HUDEP-2 (cell line): ENCODE measurements around the gene TMEM167B.
"Not testable (repeated sequence)": the region's sequence is repeated elsewhere in the genome, so short reads cannot be mapped to it uniquely, and the experiment has no call there.

ENCODE experiments used
- DNase-seq, 76 experiments: peaks; one replicate each; lab custom pipeline; 2025; ENCODE audit not compliant: unreplicated experiment in 76 of 76; lab: John Stamatoyannopoulos, UW

TMEM167B gene

DNA sequence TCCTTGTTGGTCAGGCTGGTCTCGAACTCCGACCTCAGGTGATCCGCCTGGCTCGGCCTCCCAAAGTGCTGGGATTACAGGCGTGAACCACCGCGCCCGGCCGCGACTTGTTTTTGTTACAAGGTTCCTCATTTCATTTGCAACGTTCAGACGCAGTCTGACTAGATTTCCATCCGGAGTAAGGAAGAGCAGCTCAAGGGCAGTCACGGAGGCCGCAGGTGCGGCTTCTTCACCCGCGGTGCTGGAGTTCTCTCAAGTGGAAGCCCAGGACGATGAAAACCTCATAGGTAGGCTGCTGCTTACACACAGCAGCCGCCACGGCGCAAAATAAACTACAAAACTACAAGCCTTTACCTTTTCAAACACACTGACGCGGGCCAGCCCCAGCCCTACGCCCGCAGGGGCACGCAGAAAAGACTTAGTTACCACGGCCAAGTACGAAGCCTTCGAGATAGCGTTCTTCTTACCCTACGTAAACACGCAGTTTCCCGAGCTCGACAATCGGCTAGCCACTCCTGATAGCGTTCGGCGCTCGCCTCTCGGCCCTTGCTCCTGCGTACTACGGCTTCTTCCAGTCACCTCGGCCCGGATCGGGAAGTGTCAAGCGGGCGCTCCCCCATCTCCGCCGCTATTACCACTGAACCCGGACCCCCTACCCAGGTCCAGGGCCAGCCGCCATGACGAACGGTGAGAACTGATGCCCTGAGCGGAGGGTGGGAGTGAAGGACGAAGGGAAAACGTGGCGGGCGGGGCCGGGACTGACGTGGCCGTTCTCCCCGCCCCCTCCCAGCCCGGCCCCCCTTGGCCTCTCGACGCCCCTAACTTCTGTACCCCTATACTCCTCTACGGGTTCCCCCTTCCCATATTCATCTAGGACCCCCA lies at the start of gene TMEM167B:
TMEM167B (plus strand) TSS at position 569 of the 882 bp plus-strand sequence; CDS start at position 678, 109 bp downstream.
- peak in 75 of 76 experiments; percentile 23 to 90 (median 80) for DNase-seq

DNA sequence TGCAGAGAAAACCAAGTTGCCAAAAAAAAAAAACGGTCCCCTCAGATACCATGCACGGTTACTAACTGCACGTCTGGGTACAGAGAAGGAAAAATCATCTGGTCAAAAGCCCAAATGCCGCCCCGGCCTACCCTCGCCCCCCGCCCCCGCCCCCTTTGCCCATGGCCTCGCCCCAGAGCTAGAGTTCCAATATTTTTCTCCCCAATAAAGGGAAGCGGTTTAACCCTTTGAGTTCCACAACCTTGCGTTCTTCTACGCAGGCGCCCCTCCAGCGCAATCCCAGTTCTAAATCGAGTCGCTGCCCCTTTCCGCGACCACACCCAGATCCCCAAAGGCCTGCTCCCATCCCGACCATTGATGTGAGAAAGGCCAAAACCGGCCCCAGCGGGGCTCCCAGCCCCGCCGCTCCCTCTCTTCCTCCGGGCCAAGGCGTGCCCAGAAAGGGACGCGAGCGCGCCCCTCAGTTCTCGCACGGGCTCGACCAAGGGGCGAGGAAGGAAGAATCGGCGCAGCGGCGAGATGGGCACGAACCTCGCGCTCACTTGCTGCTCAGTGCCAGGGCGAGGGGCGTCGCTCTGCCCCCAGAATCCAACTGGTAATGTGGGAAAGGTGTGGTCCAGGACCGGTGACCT lies 49.5 kb upstream of the TMEM167B start:
- peak in 8 of 76 experiments; percentile 5 to 43 (median 22) for DNase-seq

DNA sequence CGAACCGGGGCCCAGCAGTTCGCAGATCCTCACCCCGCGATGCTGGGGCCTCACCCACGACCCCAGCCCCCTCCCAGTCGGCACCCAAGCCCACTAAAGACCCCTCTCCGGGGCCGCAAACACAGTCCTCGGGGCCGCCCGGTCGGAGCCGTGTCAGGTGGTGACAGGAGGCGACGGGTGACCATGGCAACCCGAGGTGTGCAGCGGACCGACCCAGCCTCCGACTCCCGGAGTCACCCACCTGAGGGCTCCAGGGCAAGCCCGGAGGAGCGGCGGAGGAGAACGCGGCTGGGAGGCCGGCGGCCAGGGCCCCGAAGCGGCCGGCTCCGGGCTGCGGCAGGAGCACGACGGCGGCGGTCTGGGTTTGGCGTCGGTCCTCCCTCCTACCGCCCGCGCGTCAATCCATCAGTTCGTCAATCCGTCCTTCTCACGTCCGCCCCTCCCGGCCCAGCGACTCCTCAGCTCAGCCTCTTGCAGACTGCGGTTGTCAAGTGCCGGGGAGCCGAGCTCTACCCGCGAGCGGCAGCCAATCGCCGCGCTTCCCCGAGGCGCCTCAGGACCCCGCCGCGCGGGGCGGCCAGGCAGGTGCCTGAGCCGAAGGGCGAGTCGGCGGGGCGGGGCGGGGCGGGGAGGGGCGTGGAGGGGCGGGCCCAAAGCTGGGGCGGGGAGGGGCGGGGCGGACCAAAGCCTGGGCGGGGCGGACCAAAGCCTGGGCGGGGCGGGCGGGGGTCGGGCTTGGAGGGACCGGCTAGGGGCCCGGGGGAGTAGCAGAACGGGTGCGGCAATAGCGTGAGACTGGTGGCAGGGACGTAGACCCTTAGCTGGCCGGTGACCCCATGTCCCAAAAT lies 48.7 kb upstream of the TMEM167B start, which contains the start of gene WDR47:
WDR47 (minus strand) TSS at position 482 of the 848 bp plus-strand sequence. CDS start 18,590 bp downstream, outside the sequence.
- DNase-seq, result peak; percentile 23 to 97 (median 92)

DNA sequence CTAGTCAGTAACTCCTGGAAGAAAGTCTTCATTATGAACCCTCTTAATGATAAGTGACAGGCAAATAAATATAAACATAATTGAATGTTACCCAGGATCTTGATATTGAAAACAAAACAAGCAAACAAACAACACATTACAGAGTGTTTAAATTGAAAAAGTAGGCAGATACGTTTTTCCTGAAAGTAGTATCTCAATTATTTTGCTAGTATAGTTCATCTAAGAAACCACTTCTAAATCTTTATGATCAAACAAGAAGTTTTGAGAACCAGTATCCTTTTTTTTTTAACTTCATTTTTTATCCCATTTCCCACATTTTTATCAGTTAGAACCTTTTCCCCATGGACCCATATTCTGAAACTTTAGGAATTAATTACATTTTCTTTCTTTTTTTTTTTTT lies 45.0 kb upstream of the TMEM167B start:
- no peak for DNase-seq

DNA sequence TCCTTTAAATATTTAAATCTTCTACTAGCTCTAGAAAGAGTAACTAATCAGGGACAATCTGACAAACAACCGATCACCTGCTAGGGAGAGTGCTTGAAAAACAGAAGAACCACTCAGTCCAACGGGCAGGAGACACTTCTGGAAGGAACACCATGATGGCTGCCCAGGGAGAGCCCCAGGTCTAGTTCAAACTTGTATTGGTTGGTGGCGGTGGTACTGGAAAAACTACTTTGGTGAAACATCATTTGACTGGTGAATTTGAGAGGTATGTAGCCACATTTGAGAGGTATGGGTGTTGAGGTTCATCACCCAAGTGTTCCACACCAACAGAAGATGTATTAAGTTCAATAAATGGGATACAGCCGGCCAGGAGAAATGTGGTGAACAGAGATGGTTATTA lies 43.9 kb upstream of the TMEM167B start:
- no peak for DNase-seq

DNA sequence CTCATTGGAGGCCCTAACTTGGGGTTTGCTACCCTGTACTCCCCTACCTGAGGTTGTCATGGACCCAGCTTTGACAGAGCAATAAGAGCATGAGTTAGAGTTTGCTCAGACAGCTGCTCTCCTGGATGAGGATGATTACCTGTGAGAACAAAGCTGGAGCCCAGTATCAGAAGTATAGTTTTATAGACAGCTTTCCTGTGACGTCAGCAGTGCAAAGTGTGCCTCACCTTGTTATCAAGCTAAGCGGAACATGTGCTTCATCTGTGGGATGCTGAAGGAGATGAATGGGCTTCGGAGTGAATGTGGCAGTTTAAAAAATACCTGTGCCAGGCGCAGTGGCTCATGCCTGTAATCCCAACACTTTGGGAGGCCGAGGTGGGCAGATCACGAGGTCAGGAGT lies 43.2 kb upstream of the TMEM167B start:
- no peak for DNase-seq

DNA sequence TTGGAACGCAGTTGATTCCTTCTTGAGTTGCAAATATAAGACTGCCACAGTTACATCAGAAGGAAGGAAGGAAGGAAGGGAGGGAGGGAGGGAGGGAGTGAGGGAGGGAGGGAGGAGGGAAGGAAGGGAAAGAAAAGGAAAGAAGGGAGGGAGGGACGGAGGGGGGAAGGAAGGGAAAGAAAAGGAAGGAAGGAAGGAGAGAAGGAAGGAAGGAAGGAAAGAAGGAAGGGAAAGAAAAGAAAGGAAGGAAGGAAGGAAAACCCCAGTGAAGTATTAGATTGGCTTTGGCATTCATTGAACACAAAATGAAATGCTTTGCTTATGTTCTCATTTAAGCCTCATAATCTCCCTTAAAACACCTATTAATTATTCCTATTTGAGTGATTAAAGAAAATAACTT lies 42.2 kb upstream of the TMEM167B start:
- no peak for DNase-seq

DNA sequence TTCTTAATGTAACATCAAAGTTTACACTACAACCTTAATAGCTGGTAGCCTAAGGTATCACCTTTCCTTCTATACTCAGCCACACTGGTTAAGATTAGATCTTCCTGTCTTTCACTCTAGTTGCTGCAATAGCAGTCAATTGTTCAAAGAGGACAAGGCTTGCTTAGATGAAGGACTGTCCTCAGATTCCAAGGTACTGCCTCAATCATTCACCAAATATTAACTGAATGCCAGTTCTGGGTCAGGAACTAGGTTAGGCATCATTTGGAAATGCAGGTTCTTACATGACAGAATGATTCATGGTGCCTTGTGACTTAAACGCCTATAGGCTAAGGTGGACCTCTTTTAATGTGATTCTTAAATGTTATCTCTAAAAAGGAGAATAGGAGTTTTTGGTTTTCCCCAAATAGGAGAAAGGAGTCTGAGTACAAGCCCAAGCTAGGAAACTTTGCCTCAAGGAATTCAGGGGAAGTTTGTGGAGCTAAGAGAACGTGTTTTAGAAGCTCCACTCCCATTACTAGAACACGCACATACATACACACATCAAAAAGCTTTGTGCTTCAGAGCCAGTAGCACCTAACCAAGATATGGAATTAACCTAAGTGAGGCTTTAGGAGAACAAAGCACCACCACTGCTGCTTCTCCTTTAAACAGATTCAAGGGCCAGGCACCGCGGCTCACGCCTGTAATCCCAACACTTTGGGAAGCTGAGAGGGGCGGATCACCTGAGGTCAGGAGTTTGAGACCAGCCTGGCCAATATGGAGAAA lies 40.2 kb upstream of the TMEM167B start:
- DNase-seq, result no peak

DNA sequence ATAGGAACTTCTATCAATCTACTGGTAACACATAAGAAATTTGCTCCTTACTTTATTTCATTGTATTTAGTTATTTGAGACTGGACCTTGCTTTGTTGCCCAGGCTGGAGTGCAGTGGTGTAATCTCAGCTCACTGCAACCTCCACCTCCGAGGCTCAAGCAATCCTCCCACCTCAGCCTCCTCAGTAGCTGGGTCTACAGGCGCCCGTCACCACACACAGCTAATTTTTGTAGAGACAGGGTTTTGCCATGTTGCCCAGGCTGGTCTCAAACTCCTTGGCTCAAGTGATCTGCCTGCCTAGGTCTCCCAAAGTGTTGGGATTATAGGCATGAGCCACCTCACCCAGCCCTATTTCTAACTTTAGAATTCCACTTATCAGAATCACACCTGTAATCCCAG lies 38.4 kb upstream of the TMEM167B start:
- not testable (repeated sequence) for DNase-seq

DNA sequence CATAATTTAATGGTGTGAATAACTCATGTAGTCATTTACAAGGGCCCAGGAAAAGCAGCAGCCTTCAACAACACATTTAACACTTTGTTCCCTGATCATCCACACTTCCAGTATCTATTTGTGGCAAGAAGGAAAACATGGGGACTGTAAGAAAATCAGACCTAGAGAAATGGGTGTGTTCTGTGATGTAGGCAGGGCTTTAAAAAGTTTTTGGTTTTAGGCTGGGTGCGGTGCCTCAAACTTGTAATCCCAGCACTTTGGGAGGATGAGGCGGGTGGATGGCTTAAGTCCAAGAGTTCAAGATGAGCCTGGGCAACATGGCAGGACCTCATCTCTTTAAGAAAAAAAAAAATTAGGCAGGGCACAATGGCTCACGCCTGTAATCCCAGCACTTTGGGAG lies 34.5 kb upstream of the TMEM167B start:
- DNase-seq, result peak in 1 of 76 experiments; percentile 3

DNA sequence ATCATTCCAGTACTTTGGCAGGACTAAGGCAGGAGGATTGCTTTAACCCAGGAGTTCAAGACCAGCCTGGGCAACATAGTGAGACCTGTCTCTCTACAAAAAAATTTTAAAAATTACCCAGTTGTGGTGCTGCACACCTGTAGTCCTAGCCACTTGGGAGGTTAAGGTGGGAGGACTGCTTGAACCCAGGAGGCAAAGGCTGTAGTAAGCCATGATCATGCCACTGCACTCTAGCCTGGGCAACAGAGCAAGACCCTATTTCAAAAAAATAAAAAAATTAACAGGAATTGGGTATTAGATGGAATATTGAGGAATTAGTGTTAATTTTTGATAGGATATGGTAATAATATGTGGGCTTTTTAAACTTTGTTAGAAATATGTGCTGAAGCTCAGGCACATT lies 31.5 kb upstream of the TMEM167B start:
- DNase-seq, result no peak

DNA sequence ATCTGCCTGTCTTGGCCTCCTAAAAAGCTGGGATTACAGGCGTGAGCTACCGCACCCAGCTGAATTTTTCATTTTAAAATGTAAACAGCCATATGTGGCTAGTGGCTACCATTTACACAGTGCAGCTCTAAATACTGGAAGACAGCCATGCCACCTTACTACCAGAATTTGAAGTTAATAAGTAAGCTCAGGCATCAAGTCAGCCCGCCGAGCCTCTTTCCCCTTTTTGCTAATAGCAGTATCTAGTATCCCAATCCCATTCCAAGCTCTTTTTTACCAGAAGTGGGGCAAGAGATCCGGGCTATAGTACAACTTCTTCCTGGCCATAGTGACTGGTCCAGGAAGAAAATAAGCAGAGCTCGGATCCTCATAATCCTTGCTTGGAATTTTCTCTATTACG lies 29.9 kb upstream of the TMEM167B start:
- no peak for DNase-seq

DNA sequence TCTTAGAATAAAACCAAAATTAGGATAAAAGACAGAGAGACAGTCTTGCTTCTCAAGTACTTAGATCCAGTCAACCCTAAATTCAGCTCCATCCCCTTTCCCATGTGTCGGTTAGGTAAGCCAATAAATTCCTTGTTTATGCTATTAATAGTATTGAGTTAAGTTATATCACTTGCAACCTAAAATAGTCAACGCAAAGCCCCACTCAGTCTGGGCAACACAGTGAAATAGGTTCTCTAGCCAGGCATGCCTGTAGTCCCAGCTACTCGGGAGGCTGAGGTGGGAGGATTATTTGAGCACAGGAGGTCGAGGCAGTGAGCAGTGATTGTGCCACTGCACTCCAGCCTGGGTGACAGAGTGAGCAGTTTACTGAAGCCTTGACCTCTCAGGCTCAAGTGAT lies 29.4 kb upstream of the TMEM167B start:
- no peak for DNase-seq

DNA sequence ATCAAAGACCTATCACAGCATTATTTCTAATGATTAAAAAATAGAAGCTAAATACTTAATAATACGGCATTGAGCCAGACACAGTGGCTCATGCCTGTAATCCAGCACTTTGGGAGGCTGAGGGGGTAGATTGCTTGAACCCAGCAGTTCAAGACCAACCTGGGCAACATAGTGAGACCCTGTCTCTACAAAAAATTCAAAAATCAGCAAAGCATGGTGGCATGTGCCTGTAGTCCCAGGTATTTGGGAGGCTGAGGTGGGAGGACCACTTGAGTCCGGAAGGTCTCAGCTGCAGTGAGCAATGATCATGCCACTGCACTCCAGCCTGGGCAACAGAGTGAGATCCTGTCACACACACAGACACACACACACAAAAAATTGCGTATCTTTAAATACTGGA lies 25.4 kb upstream of the TMEM167B start:
- no peak for DNase-seq

DNA sequence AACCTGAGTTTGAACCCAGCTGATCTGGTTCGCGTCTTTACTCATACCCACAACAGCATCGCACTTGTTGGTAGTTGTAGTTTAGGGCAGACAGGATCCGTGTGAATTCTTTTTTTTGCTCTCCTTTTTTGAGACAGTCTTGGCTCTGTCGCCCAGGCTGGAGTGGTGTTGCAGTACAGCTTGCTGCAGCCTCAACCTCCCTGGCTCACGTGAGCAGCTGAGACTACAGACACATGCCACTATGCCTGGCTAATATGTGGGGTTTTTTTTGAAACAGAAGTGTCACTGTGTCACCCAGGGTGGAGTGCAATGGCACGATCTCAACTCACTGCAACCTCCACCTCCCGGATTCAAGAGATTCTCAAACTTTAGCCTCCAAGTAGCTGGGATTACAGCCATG lies 22.7 kb upstream of the TMEM167B start:
- no peak for DNase-seq

DNA sequence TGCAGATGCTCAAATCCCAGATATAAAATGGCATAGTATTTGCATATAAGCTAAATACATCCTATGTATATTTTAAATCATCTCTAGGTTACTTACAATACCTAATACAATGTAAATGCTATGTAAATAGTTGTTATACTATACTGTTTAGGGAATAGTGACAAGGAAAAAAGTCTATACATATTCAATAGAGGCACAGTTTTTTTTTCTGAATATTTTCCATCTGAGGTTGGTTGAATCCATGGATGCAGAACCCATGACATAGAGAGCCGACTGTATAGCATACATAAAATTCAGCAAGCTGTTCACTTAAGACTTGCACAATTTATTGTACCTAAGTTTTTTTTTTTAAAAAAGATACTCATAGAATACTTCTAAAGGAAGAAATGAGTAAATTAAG lies 21.3 kb upstream of the TMEM167B start:
- DNase-seq, result no peak

DNA sequence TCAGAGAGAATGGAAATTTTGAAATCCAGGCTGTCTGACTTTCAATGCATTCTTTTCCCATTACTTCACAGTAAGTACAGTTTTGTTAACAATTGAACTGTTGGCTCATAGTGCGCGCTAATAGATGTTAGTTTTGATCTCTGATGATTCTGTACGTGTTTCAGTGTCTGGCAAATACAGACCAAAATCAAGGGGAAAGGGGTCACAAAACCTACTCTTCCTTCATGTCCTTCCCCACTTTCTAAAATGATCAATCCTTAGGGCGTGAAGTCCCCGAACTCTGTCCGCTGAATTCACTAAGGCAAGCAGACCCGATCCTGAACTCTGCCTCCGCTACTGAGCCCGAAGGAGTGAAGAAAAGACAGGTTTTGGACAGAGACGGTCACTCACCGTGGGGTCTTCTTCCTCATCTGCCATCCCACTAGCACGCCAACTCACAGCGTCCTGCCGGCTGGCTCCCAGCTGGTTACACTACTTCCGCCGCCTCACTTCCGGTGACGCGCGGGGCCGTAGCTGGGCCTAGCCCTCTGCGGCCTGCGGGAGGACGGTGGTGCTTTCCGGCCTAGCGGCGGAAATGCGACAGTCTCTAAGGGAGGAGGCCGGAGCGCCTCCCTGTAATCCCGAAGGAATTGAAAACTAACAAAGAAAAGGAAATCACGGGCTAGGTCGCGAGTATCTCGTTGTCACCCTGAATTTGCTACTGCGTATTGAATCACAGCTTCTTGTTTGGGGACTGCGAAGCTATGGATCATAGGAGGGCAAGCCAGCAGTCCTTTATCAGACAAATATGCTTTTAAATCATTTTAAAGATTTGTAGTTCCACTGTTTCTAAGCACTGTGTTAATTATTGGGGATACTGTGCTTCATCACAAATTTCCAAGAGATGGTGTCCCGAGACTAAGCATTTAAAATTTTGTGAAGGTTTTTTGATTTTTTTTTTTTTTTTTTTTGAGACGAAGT lies 14.8 kb upstream of the TMEM167B start, which contains the start of gene TAF13:
TAF13 (minus strand) TSS at position 473 of the 960 bp plus-strand sequence; CDS start at position 417, 56 bp downstream.
- DNase-seq, result peak; percentile 21 to 89 (median 78)

DNA sequence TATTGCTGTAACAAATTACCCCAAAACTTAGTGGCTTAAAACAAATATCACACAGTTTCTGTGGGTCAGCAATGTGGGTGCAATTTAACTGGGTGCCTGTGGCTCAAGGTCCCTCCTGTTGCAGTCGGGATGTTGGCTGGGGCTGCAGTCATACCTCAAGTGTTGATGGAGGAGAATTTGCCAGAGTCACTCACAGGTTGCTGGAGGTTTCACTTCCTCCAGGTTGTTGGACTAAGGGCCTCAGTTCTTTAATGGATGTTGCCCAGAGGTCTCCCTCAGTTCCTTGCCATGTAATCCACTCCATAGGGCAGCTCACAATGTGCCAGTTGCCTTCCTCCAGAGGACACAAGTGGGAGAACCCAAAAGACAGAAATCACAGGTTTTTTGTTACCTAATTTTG lies 12.2 kb upstream of the TMEM167B start:
- no peak for DNase-seq

DNA sequence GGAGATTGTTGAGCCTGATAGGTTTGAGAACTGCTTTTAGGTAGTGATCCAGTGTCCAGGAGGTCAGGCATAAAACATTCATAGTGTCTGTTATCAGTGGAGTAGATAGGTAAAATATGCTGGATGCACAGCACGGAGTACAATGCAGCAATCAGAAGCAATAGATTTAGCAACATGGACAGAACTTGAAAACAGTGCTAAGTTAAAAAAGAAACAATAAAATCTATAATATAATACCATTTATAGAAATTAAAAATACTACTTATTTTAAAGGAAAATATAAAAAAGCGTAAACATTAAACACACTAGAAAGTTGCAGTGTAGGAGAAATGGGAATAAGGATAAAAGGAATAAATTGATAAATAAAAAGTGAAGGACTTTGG lies 11.3 kb upstream of the TMEM167B start:
- DNase-seq, result no peak
